H4 (cell line): ENCODE results near the gene GP1BB. TPM values are rescaled to one million over a fixed set of nuclear protein-coding genes. Genes with fewer than 3 reads are reported as not detected.
"Not testable (repeated sequence)": the region's sequence is repeated elsewhere in the genome, so short reads cannot be mapped to it uniquely, and the experiment has no call there.

Source experiments
- DNase-seq: peaks from one replicate; pipeline ENCODE4 v3.0.0-alpha.2; 2015; ENCODE audit warnings: low spot score
- total RNA-seq: library from RNA; depleted of rRNA; stranded (reverse); fragments of >200 nt; shearing (Covaris generic); gene quantifications from 2 replicates; pipeline ENCODE4 v1.2.3, GENCODE V29; 2014; rRNA removed

GP1BB gene
- 0.06 and 1.3 TPM in 2 replicates for total RNA-seq

DNA sequence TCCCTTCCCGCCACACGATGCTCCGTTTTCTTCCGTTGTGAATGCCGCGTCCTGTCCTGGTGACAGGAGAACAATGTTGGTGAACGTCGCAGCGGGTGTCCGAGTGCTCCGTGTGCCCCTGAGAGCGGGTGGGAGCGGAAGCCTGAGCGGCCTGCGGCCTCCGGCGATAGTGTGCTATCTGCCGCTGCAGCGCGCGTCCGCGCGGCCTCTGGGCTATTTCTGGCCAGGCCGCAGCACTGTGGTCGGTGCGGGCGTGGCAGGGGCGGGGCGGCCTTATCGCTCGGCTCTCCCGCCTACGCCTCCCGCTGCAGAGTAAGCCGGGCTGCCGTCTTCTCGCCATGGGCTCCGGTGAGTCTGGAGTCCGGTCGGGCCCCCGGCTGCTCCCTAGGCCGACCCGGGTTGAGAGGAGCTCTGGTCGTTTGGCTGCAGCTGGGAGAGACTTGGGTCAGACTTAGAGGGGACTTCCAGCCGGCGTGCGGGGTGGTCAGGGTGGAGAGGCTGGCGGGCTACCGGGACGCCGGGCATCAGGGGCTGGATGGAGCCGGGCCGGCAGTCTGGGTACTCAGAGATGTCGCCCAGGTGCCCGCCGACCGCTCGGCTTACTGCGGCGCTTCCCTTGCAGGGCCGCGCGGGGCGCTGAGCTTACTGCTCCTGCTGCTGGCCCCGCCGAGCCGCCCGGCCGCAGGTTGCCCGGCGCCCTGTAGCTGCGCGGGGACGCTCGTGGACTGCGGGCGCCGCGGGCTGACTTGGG is at the start of gene GP1BB:
GP1BB (plus strand) TSS at position 308 of the 751 bp plus-strand sequence; CDS start at position 339, 31 bp downstream.
- no peak for DNase-seq

DNA sequence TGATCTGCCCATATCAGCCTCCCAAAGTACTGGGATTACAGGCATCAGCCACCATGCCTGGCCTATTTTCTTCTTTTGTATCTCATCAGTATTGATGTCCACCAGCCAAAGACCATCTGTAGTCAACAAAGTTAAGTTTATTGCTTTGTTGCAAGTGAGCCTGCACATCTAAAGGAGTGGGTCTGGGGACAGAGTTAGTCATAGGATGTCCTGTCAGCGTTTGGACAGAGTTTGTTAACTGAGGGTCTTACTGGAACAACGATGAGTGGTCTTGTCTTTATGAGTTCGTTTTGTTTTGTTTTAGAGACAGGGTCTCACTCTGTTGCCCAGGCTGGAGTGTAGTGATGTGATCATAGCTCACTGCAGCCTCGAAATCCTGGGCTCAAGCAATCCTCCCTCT is 49.7 kb upstream of the GP1BB start:
- DNase-seq, result no peak

DNA sequence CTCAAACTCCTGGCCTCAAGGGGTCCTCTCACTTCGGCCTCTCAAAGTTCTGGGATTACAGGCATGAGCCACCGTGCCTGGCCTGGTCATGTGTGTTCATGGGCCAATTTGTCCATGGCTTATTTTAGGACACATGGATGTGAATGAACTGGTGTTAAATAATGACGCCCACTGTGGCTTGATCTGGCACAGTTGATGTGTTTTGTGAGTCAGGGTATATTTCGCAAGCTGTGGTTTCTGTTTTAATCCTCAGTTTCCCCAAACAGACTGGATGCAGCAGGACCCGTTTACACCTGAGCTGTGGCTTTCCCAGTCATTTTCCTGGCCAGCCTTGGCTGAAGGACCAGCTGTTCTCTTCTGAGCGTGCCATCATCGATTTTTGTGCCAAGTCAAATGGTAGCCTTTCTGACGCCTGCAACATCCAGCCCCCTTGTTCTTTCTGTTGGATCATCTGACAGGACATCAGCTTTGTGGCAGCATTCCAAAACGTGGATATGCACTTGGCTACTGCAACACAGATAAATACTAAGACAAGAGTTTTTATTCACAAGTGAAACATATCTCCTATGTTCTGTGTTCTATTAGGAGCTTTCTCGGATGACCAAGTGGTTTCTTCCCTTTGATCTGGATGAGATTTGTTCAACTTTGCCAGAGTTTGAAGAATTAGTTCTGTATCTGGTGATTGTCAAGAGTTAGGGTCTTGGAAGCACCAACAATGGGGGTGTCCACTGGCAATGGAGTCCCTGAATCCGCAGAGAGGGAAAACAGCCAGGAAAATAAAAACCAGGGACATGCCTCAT is 49.0 kb upstream of the GP1BB start:
- no peak for DNase-seq

DNA sequence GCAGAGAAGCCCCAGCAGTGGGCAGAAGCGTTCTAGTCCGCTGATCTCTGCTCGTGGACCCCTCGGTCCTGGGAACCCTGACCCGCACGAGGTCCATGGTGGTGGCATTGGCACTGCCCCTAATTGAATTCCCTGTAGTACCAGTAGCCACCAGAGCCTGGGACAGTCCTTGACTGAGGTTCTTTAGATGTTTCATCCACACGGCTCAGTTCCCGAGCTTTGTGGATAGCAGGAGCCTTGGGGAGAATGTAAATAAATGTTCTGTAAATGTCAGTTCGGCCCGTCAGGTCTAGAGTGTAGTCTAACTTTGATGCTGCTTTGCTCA is 48.4 kb upstream of the GP1BB start:
- no peak for DNase-seq

DNA sequence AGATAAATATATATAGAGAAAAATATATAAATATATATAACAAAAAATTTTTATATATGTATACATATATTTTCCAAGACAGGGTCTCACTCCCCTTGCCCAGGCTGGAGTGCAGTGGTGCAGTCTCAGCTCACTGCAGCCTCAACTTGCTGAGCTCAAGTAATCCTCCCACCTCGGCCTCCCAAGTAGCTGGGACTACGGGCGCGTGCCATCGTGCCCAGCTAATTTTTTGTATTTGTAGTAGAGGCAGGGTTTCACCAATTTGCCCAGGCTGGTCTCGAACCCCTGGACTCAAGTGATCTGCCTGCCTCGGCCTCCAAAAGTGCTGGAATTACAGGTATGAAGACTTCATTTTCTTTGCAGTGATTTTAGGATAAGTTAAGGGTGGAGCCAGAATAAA is 47.9 kb upstream of the GP1BB start:
- no peak for DNase-seq

DNA sequence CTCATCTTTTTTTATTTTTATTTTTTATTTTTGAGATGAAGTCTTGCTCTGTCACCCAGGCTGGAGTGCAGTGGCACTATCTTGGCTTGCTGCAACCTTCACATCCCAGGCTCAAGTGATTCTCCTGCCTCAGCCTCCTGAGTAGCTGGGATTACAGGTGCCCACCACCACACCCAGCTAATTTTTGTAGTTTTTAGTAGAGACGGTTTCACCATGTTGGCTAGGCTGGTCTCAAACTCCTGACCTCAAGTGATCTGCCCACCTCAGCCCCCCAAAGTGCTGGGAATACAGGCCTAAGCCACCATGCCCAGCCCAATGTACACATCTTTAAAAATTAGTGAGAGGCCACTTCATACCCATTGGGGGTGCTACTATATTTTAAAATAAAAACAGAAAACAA is 46.9 kb upstream of the GP1BB start:
- DNase-seq, result not testable (repeated sequence)

DNA sequence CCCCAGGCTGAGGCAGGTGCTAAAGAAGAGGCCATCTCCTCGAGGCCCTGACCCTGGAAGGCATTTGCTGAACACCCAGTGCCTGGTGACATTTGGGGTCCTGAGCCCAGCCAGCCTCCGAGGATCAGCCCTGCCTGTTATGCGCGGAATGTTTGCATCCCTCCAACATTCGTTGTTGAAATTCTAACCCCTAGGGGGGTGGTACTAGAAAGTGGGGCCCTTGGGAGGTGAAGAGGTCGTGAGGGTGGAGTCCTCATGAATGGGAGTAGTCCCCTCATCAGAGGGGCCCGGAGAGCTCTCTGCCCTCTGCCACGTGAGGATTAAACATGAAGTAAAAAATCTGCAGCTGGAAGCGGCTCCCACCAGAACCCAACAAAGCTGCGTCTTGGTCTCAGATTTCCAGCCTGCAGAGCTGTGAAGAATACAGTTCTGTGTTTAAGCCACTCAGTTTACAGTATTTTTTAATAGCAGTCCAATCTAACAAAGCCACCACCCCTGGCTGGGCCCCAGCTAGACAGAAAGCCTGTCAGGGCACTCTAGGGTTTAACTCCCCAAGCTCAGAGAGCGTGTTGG is 44.3 kb upstream of the GP1BB start:
- no peak for DNase-seq

DNA sequence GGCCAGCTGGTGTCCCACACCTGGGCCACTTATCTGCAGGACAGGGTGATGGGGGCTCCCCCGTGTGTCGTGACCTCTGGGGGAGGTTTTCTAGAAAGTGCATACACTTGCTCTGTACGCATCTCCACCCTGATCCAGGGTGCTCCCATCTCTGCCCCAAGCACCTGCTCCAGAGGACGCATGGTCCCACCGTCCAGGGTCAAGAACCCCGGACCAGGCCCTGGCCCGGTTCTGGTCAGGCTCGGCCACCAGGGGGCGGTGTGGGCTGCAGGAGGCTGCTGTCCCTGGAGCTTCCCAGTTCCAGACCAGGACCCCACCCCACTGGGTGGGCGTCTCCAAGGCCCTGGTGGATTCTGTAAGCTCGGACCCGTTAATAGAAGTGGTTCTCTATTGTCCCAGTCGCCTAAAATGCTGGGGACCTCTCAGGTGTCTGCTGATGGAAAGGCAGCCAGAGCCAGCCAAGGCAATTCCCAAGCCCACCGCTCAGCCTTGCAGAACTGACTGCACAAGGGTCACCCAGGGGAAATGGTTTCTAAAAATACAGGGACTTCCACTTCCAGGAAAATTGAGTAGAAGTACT is 43.7 kb upstream of the GP1BB start:
- no peak for DNase-seq

DNA sequence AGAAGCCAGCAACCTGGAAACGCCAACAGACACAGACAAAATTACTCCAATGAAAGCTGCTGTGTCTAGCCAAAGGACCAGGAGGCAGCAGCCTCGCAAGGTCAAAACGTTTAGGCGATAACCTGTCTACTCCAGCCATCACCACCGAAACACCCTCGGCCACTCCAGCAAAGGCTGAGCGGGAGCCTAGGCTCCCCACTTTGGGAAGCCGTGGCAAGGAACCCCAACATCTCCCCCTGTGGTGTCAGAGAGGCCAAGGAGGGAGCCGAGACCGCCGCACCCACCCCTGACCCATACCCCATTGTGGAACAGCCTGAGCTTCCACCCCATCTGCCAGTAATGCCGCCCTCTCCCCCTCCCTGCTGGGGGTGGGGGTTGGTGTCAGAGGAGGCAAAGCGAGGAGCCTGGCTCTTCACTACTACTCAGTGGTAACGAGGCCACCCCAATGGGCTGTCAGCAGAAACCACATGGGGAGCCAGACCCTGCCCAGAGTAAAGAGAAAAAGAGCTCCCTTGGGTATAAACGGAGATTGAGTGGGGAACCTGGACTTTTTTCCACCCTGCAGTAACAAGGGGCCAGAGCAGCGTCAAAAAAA is 43.0 kb upstream of the GP1BB start:
- DNase-seq, result no peak

DNA sequence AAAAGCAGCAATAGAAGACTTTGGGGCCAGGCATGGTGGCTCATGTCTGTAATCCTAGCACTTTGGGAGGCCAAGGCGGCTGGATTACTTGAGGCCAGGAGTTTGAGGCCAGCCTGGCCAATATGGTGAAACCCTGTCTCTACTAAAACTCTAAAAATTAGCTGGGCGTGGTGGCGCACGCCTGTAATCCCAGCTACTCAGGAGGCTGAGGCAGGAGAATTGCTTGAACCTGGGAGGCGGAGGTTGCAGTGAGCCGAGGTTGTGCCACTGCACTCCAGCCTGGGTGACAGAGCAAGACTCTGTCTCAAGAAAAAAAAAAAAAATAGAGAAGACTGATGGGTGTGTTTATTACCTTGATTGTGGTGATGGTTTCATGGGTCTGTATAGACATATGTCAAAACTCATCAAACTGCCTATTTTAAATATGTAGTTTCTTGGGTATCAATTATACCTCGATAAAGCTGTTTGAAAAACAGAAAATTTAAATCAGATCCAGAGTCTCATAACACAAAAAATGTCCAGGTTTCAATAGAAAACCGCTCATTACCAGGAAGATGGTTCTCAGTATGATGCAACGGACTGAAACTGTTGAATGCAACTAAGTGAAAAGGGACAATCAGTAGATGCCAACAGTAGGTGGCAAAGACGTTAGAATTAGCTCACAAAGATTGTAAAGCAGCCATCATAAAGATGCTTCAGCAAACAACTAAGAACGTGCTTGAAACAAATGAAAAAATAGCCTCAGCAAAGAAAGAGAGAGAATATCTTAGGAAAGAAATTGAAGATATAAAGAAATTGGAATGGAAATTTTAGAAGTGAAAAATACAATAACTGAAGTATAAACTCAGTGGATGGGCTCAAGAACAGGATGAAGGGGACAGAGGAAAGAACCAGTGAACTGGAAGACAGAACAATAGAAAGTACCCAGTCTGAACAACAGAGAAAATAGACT is 42.2 kb upstream of the GP1BB start:
- DNase-seq, result no peak

DNA sequence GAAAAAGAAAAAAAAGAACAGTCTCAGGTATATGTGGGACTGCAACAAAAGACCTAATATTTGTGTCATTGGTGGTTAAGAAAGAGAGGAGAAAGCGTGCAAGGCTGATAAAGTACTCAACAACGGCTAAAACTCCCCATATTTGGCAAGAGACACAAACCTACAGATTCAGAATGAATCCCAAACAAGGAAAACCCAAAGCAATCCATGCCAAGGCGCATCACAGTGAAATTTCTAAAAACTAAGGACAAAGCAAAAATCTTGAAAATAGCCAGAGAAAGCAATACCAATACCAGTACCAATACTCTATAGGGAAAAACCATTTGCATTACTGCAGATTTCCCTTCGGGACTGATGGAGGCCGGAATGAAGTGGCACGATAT is 41.5 kb upstream of the GP1BB start:
- DNase-seq, result no peak

DNA sequence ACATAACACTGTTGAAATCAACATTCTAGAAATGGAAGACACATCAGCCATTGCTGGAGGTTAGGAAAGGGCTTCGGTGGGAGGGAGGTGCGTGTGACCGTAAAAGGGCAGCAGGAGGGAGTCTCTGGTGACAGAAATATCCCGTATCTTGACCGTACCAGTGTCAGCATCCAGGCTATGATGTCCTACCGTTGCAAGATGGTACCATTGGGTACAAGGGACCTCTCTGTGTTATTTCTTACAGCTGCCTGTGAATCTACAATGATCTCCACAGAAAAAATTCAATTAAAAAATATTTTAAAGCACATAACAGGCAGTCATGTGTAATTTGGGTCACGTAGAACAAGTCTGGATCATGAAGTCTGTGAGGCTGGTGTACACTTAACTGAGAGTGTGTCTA is 36.4 kb upstream of the GP1BB start:
- DNase-seq, result no peak

DNA sequence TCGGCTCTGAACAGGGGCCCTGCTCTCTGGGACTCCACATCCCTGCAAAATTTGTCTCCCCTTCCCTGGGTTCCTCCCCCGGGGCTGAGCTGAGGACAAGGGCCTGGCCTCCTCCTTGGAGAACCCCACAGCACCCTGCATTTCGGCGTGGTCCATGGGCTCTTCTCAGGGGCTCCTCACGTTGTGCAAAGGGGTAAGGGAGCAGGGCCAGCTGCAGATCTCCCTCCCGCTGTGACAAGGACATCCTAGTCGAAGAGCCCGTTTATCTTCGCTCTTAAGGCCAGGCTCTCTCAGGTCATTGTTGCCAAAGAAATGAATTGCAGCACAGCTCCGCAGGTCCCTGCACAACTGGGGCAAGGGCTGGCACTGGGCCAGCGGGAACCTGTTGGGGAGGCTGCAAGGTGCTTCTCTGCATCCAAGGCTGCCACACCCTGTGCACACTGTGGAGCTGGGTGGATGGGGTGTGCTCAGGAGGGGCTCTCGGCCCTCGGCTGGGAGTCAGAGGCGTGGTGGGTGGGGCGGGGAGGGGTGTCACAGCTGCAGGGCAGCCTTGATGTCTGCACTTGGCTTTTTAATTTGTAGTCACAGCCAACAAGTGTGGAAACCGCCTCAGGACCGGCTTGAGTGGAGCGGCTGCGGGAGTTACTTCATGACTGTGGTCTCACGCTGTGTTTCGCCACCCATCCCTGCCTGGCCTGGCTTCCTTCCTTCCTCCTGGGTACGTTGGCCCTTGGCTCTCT is 35.6 kb upstream of the GP1BB start:
- no peak for DNase-seq

DNA sequence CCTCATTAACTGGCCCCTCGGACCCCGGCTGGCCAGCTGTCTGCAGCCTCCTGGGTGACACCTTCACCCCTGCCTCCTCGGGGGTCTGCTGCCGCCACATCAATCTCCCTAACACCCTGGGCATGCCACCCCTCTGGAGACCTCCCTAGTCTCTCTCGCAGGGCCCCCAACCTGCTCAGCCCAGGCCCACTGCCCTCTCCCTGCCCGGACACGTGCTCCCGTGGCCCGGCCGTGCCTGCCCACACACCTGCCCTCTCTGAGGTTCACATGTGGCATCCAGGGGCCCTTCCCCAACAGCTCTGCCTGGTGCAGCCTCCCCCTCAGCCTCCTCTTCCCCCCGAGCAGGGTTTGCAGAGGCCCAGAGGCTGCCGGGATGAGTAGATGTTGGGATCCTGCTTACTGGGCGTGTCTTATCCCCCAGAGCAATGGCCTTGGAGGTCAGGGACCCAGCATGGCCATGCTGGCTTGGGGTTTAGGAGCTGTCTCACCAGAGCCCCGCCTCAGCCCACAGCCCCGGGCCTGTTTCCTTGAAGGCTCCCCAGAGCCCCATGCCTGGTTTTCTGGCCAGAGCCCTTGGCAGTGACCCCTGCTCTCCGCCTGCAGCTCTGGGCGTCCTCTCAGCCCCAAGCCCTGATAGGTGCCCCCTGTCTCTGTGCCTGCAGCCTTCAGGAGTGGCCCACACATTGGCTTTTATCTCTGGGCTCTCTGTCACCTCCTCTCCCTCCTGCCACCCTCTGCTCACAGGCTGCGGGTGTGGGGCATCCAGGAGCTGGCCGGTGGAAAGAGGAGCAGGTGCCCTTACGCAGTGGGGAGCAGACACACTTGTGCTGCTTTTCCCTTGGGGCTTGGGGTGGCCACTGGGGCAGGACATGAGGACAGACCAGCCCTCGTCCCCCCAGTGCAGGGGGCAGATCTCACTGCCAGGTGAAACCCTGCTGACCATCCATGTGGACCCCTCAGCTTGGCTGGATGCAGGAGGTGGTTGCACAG is 34.7 kb upstream of the GP1BB start:
- DNase-seq, result no peak

DNA sequence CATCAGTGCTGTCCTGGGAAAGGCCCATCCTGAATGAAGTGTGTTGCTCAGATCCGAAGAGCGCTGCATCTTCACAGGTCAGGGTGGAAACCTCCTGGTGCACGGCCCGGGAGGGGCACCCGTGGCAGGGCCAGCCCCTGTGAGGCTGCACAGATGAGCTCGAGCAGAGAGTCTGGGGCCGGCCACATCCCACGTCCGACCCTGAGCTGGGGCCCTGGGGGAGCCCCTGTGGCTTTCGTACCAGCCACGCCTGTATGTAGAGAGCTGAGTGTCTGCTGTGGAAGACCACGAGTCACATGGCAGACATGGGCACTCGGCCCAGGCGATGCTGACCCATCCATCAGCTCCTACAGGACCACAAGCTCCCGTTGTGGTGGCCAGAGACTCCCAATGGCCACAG is 33.9 kb upstream of the GP1BB start:
- DNase-seq, result no peak

DNA sequence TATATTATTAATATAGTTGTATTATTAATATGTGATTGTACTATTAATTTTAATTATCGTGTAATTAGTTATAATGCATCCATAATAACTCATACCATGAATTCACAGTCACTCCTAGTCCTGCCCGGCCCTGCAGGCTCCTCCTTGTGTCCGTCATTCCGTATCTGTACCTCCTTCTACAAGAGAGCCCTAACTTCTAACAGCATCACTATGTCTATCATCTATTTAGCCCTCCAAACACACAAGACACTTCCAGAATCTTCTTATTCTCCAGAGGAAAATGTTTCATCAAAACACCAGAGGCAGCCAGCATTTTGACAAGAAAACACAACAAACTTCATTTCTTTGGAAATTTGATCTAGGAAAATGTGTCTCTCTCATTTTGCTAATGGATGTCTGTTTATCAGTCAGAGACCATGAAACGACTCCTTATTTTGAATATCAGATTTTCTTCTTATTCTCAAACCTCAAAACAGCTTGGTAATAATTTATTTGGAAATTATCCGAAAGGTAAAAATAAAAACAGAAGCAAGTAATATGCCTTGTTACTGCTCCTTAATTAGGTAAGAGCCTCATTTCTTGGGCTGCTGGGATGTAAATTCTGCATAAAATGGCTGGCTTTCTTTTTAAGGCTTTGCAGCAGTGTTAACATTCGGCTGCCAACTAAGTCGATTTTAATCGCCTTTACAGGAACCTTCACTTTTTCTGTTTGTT is 32.2 kb upstream of the GP1BB start:
- no peak for DNase-seq

DNA sequence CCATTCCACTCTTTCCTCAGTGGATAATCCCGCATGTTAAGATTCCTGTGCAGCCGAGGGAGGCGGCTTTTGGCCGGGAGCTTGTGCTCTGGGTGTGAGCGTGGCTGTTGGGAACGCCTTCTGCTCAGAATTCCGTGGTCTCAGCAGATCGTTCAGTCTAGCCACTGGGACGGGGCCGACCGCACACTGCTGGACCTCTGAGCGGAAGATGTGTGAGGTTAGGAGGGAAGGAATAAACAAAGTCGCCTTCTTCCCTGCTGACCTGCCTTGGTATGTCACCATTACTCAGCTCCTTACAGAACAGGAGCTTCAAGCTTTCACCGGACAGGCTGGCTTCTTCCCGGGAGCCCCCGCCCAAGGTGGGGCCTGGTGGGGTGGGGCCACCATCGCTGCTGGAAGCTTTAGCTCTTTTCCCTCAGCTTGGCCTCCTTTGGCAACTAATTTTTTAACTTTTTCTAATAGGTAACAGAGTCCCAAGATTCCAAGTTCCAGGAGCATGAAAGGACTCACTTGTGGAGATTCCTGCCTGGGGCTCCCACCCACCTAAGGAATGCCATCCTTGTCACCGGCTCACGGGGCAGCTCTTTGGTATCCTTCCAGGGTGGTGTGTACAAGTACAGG is 31.5 kb upstream of the GP1BB start:
- DNase-seq, result peak; percentile 87

DNA sequence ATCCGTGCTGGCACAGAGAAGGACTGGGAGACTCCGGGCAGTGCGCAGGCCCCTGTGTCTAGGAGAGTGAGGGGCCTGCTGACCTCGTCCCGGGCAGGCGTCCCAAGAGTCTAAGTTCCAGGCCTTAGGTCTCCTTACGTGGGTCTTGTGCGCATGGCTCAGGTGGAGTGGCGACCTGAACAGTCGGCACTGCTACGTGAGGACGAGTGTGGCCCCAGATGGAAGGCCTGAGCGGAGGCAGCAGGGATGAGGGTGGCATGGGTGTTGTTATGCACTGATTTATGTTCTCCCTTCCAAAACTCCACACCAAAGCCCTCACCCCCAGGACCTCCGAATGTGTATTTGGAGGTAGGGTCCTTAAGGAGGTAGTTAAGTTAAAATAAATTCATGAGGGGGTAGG is 29.8 kb upstream of the GP1BB start:
- DNase-seq, result no peak
